Measurements from ENCODE around the gene DYRK2. TPM values are rescaled to one million over a fixed set of nuclear protein-coding genes. Genes with fewer than 3 reads are reported as not detected.
A peak's percentile ranks its signal among the peaks of the same experiment; 100 is the strongest.

Gene DYRK2
- total RNA-seq, 4 donors from 2014 or later, result 68.5 to 89.1 (median 80.6) TPM

- H3K4me1 ChIP-seq, result no peaks in the 10 kb centered on the region
- peak overlapping the region in 1 of 4 donors; percentile 51 for H3K27ac ChIP-seq
- no peak for TF ChIP-seq CTCF (IDR thresholded peaks at IDR 0.05)
- TF ChIP-seq POLR2A (IDR thresholded peaks at IDR 0.05), result no peak
- no peak for DNase-seq
- H3K27me3 ChIP-seq, result no peaks in the 10 kb centered on the region
- H3K4me3 ChIP-seq, result no peak overlapping the region
- H3K36me3 ChIP-seq, result no peaks in the 10 kb centered on the region
- no peaks in the 10 kb centered on the region for H3K9me3 ChIP-seq
These were observed 32.7 kb downstream of the DYRK2 start for GRCh38 chr12:67681105-67681778.

GRCh38 chr12:67681941-67682620 is 33.5 kb downstream of the DYRK2 start:
- no peaks in the 10 kb centered on the region for H3K36me3 ChIP-seq
- H3K4me3 ChIP-seq, result no peak overlapping the region
- DNase-seq, result no peak
- H3K4me1 ChIP-seq, result no peaks in the 10 kb centered on the region
- H3K27me3 ChIP-seq, result no peaks in the 10 kb centered on the region
- TF ChIP-seq CTCF (IDR thresholded peaks at IDR 0.05) (no peak), POLR2A (IDR thresholded peaks at IDR 0.05) (no peak)
- no peaks in the 10 kb centered on the region for H3K9me3 ChIP-seq
- H3K27ac ChIP-seq, result peak overlapping the region in 1 of 4 donors; percentile 51

GRCh38 chr12:67689385-67689784 is 40.8 kb downstream of the DYRK2 start:
- TF ChIP-seq POLR2A (IDR thresholded peaks at IDR 0.05) (no peak), CTCF (IDR thresholded peaks at IDR 0.05) (no peak)
- DNase-seq, result no peak
- H3K36me3 ChIP-seq, result no peaks in the 10 kb centered on the region
- no peaks in the 10 kb centered on the region for H3K9me3 ChIP-seq
- H3K27ac ChIP-seq, result no peak overlapping the region
- no peak overlapping the region for H3K4me3 ChIP-seq
- no peaks in the 10 kb centered on the region for H3K27me3 ChIP-seq
- H3K4me1 ChIP-seq, result no peaks in the 10 kb centered on the region

GRCh38 chr12:67690656-67691055 is 42.1 kb downstream of the DYRK2 start:
- no peak for TF ChIP-seq POLR2A (IDR thresholded peaks at IDR 0.05)
- TF ChIP-seq CTCF (IDR thresholded peaks at IDR 0.05), result no peak
- Histone ChIP-seq H3K4me1 (no peaks in the 10 kb centered on the region), H3K4me3 (no peak overlapping the region), H3K27ac (no peak overlapping the region), H3K27me3 (no peaks in the 10 kb centered on the region), H3K36me3 (no peaks in the 10 kb centered on the region), H3K9me3 (no peaks in the 10 kb centered on the region)
- no peak for DNase-seq

GRCh38 chr12:67691220-67691619 is 42.7 kb downstream of the DYRK2 start:
- no peak for TF ChIP-seq POLR2A (IDR thresholded peaks at IDR 0.05)
- TF ChIP-seq CTCF (IDR thresholded peaks at IDR 0.05), result no peak
- Histone ChIP-seq H3K9me3 (no peaks in the 10 kb centered on the region), H3K4me1 (no peaks in the 10 kb centered on the region), H3K4me3 (no peak overlapping the region), H3K27ac (no peak overlapping the region), H3K27me3 (no peaks in the 10 kb centered on the region), H3K36me3 (no peaks in the 10 kb centered on the region)
- DNase-seq, result no peak
